ENCODE results near the gene CORO7. TPM values are rescaled to one million over a fixed set of nuclear protein-coding genes. Genes with fewer than 3 reads are reported as not detected.
"Not testable (repeated sequence)": the region's sequence is repeated elsewhere in the genome, so short reads cannot be mapped to it uniquely, and the experiment has no call there.

CORO7 gene
- total RNA-seq, 1 donor from 2014 or later, result 10.1 TPM

DNA sequence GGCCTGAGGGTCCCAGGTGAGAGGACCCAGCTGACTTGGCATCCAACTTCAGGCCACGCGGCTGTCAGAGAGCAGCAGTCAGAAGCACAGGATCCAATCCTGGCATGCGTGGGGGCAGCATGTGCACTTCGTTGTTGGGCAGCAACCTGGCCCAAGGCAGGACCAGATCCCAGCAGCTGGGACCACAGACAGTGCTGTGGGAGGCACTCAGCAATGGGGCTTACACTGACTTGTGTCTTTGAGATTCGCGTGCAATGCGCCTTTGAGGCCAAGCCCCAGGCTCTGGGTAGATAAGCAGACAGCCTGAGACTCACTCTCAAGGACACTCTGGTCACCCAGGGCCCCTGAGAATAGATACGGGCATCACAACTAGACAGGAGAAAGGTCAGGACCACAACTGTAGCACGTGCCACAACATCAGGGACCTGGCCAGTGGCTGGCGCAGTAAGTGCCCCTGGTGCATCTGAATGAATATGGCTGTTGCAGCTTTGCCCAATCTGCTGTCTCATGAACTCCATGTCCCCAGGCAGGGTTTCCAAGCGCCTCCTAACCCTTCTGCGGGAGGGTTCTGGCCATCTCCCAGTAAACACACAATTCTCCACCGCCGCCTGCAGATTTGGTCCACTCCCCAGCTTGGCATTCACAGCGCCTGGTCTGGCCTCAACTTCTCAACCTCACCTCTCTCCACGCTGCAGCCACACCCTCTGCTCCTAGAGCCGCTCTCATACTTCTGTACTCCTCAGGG is 68.5 kb downstream of the CORO7 start:
- DNase-seq (no peak), ATAC-seq (peak; percentile 1)
- intact Hi-C loops (cut with micrococcal nuclease), result no loop called here

DNA sequence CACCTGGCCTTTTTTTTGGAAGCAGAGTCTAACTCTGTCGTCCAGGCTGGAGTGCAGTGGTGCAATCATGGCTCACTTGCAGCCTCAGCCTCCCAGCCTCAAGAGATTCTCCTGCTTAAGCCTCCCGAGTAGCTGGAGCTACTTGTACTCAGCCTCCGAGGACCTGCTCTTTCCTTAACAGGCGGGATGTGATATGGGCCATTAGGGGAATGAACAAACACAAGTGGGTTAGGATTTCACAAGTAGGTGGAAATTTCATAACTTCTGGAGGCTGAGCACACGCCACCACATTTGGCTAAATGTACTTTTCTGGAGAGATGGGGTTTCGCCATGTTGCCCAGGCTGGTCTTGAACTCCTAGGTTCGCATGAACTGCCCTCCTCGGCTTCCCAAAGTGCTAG is 69.4 kb downstream of the CORO7 start:
- intact Hi-C loops (cut with micrococcal nuclease), result no loop called here
- DNase-seq (no peak), ATAC-seq (no peak)

DNA sequence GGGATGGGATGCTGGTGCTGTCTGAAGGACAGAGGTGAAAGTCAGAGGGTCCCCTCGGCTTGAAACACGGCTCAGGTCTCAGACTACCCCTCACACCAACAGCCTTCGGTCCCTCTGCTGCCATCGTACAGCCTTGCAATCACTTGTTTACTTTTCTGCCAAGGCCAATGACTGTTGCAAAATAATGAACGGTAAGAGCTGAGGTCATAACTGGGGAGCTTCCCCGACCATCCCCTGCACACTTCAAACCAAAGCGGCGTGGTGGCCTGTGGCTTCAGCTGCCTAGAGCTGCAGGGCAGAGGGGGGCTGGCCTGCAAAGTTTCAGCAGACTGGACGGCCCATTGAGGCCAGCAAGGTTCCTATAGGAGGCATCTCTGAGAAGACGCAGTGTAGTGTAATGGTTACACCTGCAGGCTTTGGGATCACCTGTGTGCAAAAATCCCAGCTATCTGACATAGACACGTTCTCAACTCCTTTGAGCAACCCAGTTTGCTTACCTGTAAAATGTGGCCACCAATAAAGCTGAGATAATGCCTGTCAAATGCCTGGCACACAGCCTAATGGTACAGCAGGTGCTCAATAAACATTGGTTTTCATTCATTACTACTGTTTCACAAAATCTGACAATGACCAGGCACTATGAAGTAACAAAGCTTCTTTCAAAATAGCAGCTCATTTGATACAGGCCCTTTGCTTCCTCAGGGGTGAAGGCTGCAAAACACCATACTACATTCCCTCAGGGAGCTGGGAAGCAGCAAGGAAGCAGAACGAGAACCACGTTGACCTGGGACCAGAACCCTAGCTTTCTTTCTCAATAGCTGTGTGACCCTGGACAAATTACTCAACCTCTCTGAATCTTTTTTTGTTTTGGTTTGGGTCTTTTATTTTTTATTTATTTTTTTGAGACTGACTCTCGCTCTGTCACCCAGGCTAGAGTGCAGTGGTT is 70.3 kb downstream of the CORO7 start:
- no peak for DNase-seq
- intact Hi-C loops (cut with micrococcal nuclease), result no loop called here
- ATAC-seq, result no peak

DNA sequence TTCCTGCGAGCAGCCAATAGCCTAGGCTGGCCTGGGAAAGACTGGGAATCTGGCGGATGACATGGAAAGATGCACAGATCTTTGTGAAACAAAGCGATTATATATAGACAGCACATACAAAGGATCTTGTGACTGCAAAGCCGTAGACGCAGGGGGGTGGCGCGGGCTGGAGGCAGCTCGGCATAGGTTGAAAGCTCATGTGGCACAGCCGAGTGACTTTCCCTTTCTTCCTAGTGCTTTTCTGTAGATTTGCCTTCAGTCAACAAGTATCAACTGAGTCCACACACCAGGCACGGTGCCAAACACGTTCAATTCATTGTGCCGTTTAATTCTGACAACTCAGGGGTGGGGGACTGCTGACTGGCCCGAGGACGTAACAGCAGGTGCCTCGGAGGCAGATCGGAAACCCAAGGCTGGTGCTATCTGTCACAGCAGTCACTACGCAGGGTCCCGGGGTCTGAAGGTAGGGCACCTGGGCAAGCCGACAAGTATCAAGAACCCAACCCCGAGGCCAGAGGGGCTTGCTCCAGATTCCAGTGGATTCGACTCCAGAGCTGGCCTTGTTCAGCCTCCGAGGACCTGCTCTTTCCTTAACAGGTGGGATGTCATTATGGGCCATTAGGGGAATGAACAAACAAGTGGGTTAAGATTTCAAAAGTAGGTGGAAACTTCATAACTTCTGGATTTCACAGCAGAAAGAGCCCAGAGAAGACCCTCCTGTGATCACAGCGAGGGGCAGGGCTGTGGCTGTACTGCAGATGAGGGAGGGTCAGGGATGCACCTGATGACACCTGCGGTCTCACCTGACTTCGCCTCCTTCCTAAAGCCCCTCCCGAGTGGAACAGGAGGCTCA is 71.2 kb downstream of the CORO7 start:
- no peak for ATAC-seq
- intact Hi-C loops (cut with micrococcal nuclease), result no loop called here
- no peak for DNase-seq

DNA sequence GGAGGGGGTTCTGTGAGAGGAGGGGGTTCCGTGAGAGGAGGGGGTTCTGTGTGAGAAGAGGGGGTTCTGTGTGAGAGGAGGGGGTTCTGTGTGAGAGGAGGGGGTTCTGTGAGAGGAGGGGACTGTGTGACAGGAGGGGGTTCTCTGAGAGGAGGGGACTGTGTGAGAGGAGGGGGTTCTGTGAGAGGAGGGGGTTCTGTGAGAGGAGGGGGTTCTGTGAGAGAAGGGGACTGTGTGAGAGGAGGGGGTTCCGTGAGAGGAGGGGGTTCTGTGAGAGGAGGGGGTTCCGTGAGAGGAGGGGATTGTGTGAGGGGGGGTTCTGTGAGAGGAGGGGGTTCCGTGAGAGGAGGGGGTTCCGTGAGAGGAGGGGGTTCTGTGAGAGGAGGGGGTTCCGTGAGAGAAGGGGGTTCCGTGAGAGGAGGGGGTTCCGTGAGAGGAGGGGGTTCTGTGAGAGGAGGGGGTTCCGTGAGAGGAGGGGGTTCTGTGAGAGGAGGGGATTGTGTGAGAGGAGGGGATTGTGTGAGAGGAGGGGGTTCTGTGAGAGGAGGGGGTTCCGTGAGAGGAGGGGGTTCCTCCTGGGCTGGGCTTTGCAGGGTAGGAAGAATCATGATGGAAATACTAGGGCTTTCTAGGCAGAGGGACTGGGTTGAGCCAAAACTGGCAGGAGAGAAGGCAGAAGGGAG is 72.0 kb downstream of the CORO7 start:
- DNase-seq; ATAC-seq; intact Hi-C loops (cut with micrococcal nuclease): not testable (repeated sequence)

DNA sequence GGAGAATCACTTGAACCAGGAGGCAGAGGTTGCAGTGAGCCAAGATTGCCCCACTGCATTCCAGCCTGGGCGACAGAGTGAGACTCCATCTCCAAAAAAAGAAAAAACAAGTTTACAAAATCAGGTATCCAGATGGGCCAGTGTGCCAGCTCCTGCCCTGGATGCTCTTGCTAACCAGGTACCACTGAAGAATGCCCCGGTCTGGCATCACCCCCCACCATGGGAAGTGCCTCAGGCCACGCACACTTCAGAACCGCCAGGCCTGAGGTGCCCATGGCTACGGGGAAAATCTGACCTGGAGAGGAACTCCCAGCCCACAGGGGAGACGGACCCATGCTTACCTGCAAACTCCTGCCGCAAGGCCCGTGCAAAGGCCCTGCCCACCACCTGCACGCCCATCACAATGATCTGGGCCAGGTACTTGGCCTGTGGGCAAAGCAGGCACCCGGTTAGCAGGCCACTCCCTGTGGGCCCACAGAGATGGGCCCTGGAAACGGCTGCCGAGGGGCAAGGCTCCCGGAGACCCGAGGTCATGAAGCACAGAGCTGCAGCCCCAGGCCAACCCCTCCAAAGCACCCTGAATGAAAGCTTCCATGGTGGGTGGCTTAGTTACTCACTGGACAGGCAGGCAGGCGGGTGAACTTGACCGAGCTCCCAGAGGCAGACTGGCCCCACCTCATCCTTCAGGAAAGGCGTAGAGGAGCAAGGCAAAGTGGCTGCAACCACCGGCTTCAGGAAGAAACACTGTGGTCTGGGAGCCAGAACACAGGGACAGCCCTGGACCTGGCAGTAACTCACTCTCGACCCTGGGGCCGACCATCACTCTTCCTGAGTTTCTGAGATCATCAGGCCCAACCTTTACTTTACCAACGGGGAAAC is 73.3 kb downstream of the CORO7 start:
- ATAC-seq (no peak), DNase-seq (no peak)
- intact Hi-C loops (cut with micrococcal nuclease), result no loop called here

DNA sequence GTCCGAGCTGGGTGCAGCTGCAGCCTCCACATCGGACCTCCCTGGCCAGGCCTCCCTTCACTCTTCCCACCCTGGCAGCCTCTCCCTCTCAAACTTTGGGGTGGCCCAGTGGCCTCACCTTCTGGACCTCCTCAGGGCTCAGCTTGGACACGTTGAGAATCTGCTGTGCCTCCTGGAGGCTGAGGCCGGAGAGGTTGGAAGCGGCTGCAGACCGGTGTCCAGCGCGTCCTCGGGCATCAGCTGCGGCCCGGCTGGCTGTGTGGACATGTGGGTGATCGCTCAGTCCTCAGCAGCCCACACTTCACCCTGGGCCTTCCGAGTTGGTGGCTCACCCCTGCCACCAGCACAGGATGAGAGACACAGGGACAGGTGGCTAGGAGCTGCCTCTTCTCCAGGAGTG is 75.1 kb downstream of the CORO7 start:
- DNase-seq (no peak), ATAC-seq (no peak)
- intact Hi-C loops (cut with micrococcal nuclease), result no loop called here

DNA sequence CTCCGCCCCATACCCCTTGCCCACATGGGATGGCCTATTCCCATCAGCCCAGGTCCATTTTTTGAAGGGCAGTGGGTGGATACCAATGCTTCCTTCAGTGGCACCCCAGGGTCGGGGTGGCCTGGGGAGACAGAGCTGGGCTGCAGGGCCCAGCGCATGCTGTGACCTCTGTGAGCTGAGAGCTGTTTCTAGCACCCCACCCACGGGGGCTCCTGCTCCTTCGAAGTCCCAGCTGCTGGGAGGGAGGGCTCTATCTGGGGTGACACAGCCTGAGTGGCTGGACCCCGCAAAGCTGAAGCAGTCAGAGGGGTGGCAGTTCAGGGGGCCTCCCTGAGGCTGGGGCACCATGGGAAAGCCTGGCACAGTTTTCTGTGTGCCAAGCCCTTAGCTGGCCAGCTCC is 76.0 kb downstream of the CORO7 start:
- ATAC-seq, result no peak
- DNase-seq, result no peak

DNA sequence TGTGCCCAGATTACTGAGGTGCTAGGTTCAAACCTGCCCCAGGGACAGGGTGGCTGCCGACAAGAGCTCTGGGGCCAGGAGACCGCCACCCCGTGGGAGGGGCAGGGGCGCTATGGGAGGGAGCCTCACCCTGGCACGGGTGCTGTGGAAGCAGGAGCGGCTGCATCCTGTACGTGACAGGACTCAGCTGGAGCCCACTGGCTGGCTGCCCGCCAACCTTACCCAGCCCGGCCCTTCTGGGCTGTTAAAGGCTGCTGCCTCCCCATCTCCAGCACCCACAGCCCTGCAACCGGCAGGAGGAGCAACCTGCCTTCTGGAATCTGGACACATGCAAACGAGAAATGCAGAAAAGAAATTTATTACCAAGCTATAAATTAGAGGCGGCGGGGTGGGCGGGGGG is 76.5 kb downstream of the CORO7 start:
- ATAC-seq, result peak; percentile 42
- DNase-seq, result peak; percentile 71

More for the DNA sequence above, 76.0 kb downstream of the CORO7 start:
- intact Hi-C loops (cut with micrococcal nuclease), result no loop called here

DNA sequence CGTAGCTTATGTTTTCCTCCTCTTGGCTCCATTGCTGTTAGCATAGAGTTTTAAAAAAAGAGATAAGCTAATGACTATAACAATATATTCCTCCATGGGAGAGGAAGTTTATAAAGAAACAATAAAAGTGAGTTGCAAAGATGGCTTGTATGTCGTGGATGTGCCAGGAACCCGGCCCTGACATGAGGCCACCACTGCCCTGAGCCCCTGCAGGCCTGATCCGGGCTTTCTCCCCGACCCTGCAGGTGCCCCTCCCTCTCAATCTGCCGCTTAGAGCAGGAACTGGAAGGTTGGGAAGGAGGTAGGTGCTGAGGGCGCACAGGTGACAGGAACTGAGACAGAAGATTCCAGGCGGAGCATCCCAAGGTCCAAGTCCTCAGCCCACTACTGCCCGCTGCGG is 76.9 kb downstream of the CORO7 start:
- no peak for ATAC-seq
- intact Hi-C loops (cut with micrococcal nuclease), result no loop called here
- DNase-seq, result no peak

More for the DNA sequence above, 76.5 kb downstream of the CORO7 start:
- intact Hi-C loops (cut with micrococcal nuclease), result no loop called here

DNA sequence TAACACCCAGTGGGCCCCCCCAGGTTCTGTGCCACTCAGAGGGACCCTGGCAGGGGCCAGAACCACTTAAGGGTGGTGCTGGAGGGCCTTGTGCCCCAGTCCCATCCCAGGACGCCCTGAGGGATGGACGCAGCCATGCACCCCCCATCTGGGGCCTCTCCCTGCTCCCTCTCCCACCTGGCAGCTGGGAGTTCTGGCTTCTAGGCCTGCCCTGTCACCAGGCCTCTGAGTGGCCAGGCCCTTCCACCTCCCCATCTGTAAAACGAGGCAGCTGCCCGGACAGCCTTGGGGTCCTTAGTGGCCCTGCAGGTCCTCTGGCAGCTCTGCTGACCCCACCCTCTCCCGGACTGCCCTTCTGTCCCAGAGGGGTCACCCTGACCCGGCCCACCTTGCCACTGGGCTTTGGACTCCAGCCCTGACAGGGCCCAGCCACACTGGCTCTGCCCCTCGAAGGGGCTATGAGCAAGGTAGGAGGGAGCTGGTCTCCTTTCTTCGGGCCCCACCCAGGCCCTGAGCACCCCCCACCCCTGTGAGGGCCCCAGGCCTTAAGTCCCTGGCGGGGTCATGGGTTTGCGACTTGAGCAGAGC is 77.6 kb downstream of the CORO7 start:
- intact Hi-C loops (cut with micrococcal nuclease), result no loop called here
- DNase-seq, result no peak
- peak; percentile 9 for ATAC-seq

DNA sequence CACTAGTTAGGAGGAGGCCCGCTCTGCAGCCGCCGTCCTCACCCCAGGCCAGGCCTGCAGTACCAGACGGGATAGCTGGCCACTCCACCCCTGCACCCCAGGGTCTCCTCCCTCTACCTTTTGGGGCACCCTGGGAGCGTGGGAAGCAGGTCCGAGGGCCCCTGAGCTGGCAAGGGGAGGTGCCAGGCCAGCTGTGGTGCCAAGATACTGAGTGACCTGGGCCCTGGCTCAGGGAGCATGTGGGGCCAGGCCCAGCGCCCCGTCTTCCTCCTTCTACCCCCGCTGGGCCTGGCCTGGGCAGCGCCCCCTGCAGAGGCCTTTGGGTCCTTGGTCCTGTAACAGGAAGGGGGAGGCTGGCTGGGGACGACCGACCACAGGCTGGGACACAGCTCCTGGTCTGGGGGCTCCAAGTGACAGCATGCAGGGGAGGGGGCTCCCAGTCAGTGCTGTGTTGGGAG is 78.2 kb downstream of the CORO7 start:
- intact Hi-C loops (cut with micrococcal nuclease), result no loop called here
- peak; percentile 4 for ATAC-seq
- no peak for DNase-seq

DNA sequence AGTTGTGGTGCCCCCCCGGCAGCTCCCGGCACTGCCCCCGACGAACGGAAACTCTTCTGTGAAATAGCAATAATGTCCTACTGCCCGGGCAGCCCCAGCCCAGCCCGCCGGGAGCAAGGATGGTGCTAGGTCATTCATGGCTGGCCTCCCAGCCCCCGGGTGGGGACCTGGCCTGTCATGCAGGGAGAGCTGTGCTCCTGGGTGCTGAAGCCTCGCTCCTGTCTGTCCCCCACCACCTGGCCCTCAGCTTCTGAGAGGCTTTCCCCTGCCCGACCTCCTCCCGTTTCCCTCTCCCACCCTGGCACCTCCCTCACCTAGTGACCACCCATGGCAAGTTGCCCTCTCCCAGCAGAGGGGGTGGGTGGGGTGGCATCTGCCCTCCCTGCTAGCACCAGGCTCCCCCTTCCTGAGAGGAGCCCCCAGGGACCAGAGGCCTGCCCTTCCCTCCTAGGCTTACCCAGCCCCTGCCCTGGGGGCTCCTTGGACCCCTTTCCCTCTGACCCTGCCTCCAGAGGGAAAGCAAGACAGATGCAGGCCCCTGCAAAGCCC is 78.8 kb downstream of the CORO7 start:
- DNase-seq, result no peak
- intact Hi-C loops (cut with micrococcal nuclease), result no loop called here
- ATAC-seq, result peak; percentile 2

DNA sequence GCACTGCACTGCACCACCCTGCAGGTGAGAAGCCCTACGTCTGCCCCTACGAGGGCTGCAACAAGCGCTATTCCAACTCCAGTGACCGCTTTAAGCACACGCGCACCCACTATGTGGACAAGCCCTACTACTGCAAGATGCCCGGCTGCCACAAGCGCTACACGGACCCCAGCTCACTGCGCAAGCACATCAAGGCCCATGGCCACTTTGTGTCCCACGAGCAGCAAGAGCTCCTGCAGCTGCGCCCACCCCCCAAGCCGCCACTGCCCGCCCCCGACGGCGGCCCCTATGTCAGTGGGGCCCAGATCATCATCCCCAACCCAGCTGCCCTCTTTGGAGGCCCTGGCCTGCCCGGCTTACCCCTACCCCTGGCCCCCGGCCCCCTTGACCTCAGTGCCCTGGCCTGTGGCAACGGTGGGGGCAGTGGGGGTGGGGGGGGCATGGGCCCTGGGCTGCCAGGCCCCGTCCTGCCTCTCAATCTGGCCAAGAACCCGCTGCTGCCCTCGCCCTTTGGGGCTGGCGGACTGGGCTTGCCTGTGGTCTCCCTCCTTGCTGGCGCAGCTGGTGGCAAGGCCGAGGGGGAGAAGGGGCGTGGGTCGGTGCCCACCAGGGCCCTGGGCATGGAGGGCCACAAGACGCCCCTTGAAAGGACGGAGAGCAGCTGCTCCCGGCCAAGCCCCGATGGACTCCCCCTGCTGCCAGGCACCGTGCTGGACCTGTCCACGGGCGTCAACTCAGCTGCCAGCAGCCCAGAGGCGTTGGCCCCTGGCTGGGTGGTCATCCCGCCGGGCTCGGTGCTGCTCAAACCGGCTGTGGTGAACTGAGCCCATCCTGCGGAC is 79.5 kb downstream of the CORO7 start:
- ATAC-seq (no peak), DNase-seq (no peak)
- intact Hi-C loops (cut with micrococcal nuclease), result no loop called here

DNA sequence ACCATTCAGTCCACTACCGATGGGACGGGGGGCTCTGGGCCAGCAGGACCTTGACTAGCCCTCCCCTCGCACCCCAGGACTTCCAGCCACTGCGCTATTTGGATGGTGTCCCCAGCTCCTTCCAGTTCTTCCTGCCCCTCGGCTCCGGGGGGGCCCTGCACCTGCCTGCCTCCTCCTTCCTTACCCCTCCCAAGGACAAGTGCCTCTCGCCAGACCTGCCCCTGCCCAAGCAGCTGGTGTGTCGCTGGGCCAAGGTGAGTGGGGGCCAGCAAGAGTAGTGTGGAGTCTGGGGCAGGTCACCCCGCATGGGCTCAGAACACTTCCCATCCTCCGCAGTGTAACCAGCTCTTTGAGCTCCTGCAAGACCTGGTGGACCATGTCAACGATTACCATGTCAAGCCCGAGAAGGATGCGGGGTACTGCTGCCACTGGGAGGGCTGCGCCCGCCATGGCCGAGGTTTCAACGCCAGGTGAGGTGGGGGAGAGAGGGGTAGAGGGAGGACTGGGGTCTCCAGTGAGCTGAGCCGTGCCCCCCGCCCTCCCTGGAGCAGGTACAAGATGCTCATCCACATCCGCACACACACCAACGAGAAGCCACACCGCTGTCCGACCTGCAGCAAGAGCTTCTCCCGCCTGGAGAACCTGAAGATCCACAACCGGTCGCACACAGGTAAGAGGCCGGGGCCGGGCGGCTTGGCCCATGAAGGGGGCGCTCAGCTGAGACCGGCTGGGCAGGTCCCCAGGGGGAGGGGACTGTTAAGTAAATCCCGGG is 81.5 kb downstream of the CORO7 start:
- intact Hi-C loops (cut with micrococcal nuclease), result loop anchor here (5.0 kb wide), 1 partner anchor 48 kb away; no protein-coding TSS in a partner anchor
- ATAC-seq (no peak), DNase-seq (no peak)

All from left ventricle myocardium superior (tissue), 1 donor.